NT2/D1 (cell line): ENCODE measurements around the gene CTU2.

Experiments used
- DNase-seq: peaks from one replicate; pipeline ENCODE4 v3.0.0-alpha.2; 2011; ENCODE audit warnings: low read depth, low spot score
- H3K27me3 ChIP-seq: 2 replicates; pipeline ENCODE4 v1.6.0; 2011; ENCODE audit warnings: mild to moderate bottlenecking; ENCODE audit not compliant: insufficient read length, insufficient read depth
- H3K36me3 ChIP-seq: 2 replicates; pipeline ENCODE4 v1.6.1; 2011; ENCODE audit warnings: mild to moderate bottlenecking, low read length, mixed read lengths; ENCODE audit not compliant: insufficient read depth, insufficient read length
- H3K4me1 ChIP-seq: 2 replicates; pipeline ENCODE4 v1.5.1; 2011; ENCODE audit not compliant: insufficient read depth, insufficient read length
- H3K4me3 ChIP-seq: 2 replicates; pipeline ENCODE4 v1.5.1; 2011; ENCODE audit warnings: low read depth; ENCODE audit not compliant: insufficient read length
- H3K9ac ChIP-seq: 2 replicates; pipeline ENCODE4 v1.6.0; 2011; ENCODE audit warnings: low read depth; ENCODE audit not compliant: insufficient read length
- H3K9me3 ChIP-seq: 2 replicates; pipeline ENCODE4 v1.5.1; 2011; ENCODE audit warnings: mild to moderate bottlenecking, low read length; ENCODE audit not compliant: insufficient read depth
- SUZ12 ChIP-seq: IDR thresholded peaks from 2 replicates; pipeline ENCODE4 v1.6.1; 2011; ENCODE audit not compliant: insufficient read length, insufficient read depth; ENCODE audit errors: extremely low read depth
- YY1 ChIP-seq: IDR thresholded peaks from 2 replicates; pipeline ENCODE4 v1.6.1; 2011; ENCODE audit not compliant: insufficient read length, insufficient read depth
- ZNF274 ChIP-seq: IDR thresholded peaks from 2 replicates; pipeline ENCODE4 v1.6.1; 2011; ENCODE audit warnings: mild to moderate bottlenecking, low read depth, low read length

Gene CTU2

DNA sequence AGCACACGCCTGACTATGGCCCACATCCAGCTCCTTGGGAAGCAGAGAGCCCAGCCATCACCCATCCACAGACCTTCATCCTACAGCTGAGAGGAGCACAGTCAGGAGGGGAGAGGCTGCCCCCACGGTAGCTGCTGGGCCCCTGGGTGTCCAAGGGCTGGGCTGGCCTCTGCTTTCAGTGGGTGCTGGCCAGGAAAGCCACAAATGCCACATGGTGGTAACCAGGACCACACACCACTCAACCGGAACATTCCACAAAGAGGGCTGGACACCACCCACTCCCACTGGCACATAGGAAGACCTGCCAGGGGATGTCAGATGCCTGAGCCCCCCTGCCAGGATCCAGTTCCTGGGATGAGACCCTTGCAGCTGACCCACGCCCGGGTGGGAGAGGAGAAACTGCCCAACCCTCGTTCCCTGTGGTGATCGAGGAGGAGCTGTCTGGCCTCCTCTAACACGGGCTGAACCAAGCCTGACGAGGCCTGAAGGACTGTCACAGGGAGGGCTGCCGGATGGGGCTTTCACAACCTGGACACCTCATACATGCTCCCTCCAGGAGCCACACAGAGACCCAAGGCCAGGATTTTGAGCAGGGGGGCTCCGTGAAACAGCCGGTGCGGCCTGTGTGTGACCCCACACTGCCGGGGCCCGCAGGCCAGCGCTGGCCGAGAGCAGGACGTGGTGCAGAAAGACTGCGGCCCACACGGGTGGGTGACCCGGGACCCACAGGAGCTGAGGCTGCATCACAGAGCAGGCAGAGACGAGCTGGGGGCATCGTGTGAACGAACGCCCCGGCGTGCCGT, 48.0 kb downstream of the CTU2 start:
- TF ChIP-seq SUZ12 (no peak), ZNF274 (no peak), YY1 (no peak)
- no peak for DNase-seq
- H3K9ac ChIP-seq: peak overlapping the region; percentile 70
- no peaks in the 10 kb centered on the region for H3K9me3 ChIP-seq
- H3K4me1 ChIP-seq: peaks cover 35% of the 10 kb centered on the region
- H3K27me3 ChIP-seq: peaks cover 5% of the 10 kb centered on the region
- peaks cover 45% of the 10 kb centered on the region for H3K36me3 ChIP-seq
- H3K4me3 ChIP-seq: no peak overlapping the region

DNA sequence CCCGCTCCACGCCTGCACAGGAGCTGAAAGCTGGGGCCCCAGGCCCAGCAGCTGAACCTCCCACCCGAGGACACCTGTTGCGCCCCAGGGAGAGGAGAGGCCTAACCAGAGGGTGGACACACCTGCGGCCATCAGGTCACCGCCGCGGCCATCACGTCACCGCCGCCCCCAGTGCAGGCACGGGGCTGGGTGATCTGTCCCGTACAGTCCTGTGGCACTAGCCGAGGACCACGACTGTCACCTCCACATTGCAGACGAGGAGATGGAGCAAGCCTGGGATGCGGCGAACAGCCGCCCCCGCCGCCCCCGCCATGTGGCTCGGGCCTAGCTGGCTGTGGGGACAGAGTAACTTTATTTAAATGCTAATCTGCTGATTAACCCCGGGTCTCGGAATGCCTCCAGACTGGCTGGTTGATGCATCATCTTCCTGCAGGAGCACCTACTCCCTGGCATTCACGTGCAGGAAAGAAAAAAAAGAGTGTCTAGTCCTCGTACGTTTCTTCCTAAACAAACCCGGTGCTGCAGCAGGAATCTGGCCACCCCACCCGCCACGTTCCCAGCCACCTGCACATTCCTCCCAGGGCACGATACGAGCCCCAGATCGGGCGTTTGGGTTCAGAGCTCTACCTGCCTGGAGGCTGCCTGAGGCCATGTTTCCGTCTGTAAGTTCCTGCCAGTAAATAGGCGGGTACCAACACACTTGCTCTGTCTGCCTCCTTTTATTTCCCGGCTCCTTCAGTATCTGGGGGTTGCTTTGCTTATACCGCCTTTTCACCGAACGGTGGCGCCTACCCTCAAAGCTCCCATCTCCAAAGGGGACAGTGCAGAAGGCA, 48.8 kb downstream of the CTU2 start:
- TF ChIP-seq ZNF274: no peak
- TF ChIP-seq YY1: no peak
- no peak for TF ChIP-seq SUZ12
- Histone ChIP-seq H3K9ac (peak overlapping the region; percentile 70), H3K36me3 (peaks cover 47% of the 10 kb centered on the region), H3K9me3 (no peaks in the 10 kb centered on the region), H3K4me3 (no peak overlapping the region), H3K27me3 (peaks cover 5% of the 10 kb centered on the region), H3K4me1 (peaks cover 42% of the 10 kb centered on the region)
- DNase-seq: peak; percentile 50

DNA sequence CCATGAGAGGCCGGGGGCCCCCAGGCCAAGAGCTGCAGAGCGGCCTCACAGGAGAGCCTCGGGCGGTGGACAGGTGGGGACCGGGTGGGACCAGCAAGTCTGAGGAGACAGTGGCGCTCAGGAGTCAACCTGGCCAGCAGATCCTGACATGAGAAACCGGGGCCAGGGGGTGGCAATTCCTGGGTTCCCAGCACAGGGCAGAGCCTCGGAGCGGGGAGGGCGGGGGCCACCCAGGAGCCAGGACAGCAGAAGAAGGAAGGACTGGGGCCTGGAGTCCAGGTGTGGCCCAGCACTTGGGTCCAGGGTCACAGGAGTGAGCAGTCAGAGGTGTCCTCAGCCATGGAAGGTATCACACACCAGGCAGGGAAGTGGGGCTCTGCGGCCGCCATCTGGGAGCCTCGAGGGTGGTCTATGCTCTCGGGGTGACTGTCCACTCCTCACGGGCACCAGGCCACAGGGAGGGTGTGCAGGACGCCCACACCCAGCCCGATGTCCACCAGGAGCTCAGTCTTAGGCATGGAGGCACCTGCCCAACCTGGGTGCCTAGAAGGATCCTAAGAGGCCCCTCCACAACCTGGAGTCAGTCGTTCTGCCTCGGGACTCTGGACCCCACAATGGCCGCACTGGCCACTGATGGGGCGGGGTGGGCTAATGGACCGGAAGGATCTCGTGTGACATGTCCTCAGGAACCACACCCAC, 49.6 kb downstream of the CTU2 start:
- H3K36me3 ChIP-seq: peaks cover 50% of the 10 kb centered on the region
- H3K9me3 ChIP-seq: no peaks in the 10 kb centered on the region
- H3K4me1 ChIP-seq: peaks cover 42% of the 10 kb centered on the region
- H3K9ac ChIP-seq: peak overlapping the region; percentile 70
- peaks cover 5% of the 10 kb centered on the region for H3K27me3 ChIP-seq
- TF ChIP-seq SUZ12: no peak
- TF ChIP-seq ZNF274: no peak
- no peak for TF ChIP-seq YY1
- no peak overlapping the region for H3K4me3 ChIP-seq
- DNase-seq: no peak

DNA sequence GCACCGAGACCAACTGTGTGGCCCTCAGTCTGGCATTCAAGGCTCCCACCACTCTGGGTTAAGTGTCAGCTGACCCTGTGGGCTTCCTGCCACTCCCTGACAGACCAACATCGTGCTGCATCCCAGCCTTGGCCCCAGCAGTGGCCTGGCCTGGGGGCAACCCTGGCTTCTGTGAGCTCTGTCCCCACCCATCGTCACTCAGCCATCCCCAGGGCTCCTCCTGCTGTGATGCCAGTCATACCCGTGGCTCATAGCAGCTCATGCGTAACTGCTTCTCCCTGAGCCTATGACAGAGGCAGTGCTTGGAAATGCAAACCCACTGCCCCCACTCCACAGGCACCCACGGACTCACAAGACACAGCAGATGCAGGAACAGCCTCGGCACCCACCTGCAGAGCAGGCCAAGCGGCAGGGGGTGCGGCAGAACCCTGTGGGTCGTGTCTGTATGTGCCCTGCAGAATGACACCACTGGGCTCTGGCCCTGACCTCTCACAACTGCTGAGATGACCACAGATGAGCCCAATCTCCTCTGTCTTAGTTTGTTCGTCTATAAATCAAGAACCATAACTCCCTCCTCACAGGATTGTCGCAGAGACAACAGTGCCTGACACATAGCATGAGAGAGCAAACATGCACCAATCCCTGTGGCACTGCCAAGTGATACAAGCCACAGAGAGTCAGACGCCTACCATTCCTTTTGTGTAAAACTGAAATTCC, 52.1 kb downstream of the CTU2 start:
- H3K27me3 ChIP-seq: peaks cover 13% of the 10 kb centered on the region
- DNase-seq: no peak
- no peak overlapping the region for H3K4me3 ChIP-seq
- no peak overlapping the region for H3K9ac ChIP-seq
- H3K4me1 ChIP-seq: peaks cover 56% of the 10 kb centered on the region
- TF ChIP-seq YY1: no peak
- no peak for TF ChIP-seq SUZ12
- no peak for TF ChIP-seq ZNF274
- peaks cover 49% of the 10 kb centered on the region for H3K36me3 ChIP-seq
- H3K9me3 ChIP-seq: no peaks in the 10 kb centered on the region

DNA sequence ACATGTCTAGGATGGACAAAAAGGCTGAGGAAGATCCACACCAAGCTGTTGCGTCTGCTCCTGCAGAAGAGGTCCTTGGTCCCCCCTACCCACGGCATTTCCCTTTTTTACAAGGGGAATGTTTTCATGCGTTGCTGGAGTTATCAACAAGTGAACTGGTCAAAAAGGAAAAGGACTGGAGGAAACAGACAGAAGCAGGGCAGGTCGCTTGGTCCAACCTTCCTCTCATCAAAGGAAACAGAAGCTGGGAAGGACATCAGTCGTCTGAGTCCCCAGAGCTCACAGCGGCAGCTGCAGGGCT, 52.6 kb downstream of the CTU2 start:
- peaks cover 13% of the 10 kb centered on the region for H3K27me3 ChIP-seq
- no peak for DNase-seq
- no peak for TF ChIP-seq ZNF274
- no peak for TF ChIP-seq YY1
- peaks cover 45% of the 10 kb centered on the region for H3K36me3 ChIP-seq
- H3K4me1 ChIP-seq: peaks cover 60% of the 10 kb centered on the region
- H3K9me3 ChIP-seq: no peaks in the 10 kb centered on the region
- H3K4me3 ChIP-seq: no peak overlapping the region
- no peak overlapping the region for H3K9ac ChIP-seq

DNA sequence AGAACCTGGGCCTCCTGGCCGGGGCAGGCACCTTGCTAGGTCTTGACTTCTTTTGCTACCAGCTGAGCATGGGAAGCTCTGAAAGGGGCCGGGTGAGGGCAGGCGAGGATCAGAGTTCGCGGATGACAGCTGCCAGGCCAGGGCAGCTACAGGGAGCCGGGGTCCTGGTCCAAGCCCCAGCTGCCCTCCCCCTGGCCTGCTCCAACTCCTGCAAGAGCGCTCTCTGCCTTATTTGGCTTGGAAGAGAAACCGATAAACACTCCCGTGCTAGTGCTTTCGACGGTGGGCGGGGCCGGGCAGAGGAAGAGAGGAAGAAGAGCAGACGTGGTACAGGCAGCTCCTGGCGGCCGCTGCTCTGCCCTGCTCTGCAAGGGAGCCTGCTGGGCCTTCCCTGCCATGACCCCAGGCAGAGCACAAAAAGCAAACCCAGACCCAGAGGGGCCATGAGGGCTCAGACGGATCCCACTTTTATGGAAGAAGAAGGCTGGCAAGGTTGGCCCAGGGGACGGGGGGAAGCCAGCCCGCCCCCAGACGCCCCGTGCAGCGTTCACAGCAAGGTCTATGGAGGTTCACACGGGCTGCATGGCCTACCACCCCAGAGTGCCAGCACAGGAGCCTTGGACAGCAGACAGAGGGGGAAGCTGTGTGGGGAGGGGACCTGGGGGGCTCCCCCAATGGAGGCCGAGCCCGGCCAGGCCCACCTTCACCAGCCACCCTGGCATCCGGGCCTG, 53.1 kb downstream of the CTU2 start:
- no peak overlapping the region for H3K9ac ChIP-seq
- H3K4me3 ChIP-seq: no peak overlapping the region
- peaks cover 60% of the 10 kb centered on the region for H3K4me1 ChIP-seq
- no peaks in the 10 kb centered on the region for H3K9me3 ChIP-seq
- no peak for TF ChIP-seq ZNF274
- no peak for TF ChIP-seq SUZ12
- no peak for TF ChIP-seq YY1
- peaks cover 48% of the 10 kb centered on the region for H3K36me3 ChIP-seq
- H3K27me3 ChIP-seq: peaks cover 13% of the 10 kb centered on the region
- DNase-seq: no peak
